Measurements from ENCODE around the gene EEPD1. TPM values are rescaled to one million over a fixed set of nuclear protein-coding genes. Genes with fewer than 3 reads are reported as not detected.
"Not testable (repeated sequence)": the region's sequence is repeated elsewhere in the genome, so short reads cannot be mapped to it uniquely, and the experiment has no call there.

EEPD1 gene
- total RNA-seq, 1 donor = 9.0 TPM

GRCh38 chr7:36118344-36118743 is 34.7 kb upstream of the EEPD1 start:
- H3K79me2 ChIP-seq (ENCODE audit: insufficient read depth, low read length) = no peaks in the 10 kb centered on the region
- H3K4me3 ChIP-seq (ENCODE audit: insufficient read depth, low read length) = no peak overlapping the region
- H2AFZ ChIP-seq (ENCODE audit: low read length) = no peak overlapping the region
- DNase-seq (ENCODE audit: insufficient read length, low spot score, missing footprints) = no peak
- no peaks in the 10 kb centered on the region for H3K9me3 ChIP-seq (ENCODE audit: low read depth, low read length)
- peaks cover 3% of the 10 kb centered on the region for H4K20me1 ChIP-seq (ENCODE audit: insufficient read depth, low read length)
- H3K27ac ChIP-seq (ENCODE audit: low read depth, low read length) = no peak overlapping the region
- no peak for TF ChIP-seq CTCF (IDR thresholded peaks at IDR 0.05; ENCODE audit: extremely low read depth, low read depth, low read length)
- no peaks in the 10 kb centered on the region for H3K36me3 ChIP-seq (ENCODE audit: insufficient read depth, low read length)
- H3K27me3 ChIP-seq (ENCODE audit: insufficient read depth, low read length) = no peaks in the 10 kb centered on the region
- H3K4me1 ChIP-seq (ENCODE audit: insufficient read depth, low read length) = peaks cover 52% of the 10 kb centered on the region
- H3K4me2 ChIP-seq (ENCODE audit: insufficient read depth, low read length) = no peak overlapping the region

- Histone ChIP-seq H3K9me3 (ENCODE audit: low read depth, low read length) (no peaks in the 10 kb centered on the region), H3K79me2 (ENCODE audit: insufficient read depth, low read length) (no peaks in the 10 kb centered on the region), H3K27ac (ENCODE audit: low read depth, low read length) (peak overlapping the region; percentile 56), H3K27me3 (ENCODE audit: insufficient read depth, low read length) (no peaks in the 10 kb centered on the region), H3K4me3 (ENCODE audit: insufficient read depth, low read length) (no peak overlapping the region), H4K20me1 (ENCODE audit: insufficient read depth, low read length) (peaks cover 3% of the 10 kb centered on the region), H3K36me3 (ENCODE audit: insufficient read depth, low read length) (no peaks in the 10 kb centered on the region), H2AFZ (ENCODE audit: low read length) (no peak overlapping the region), H3K4me2 (ENCODE audit: insufficient read depth, low read length) (peak overlapping the region; percentile 51), H3K4me1 (ENCODE audit: insufficient read depth, low read length) (peaks cover 52% of the 10 kb centered on the region)
- no peak for TF ChIP-seq CTCF (IDR thresholded peaks at IDR 0.05; ENCODE audit: extremely low read depth, low read depth, low read length)
- peak; percentile 66 for DNase-seq (ENCODE audit: insufficient read length, low spot score, missing footprints)
Observed at GRCh38 chr7:36119005-36119706, 33.9 kb upstream of the EEPD1 start.

- not testable (repeated sequence) for DNase-seq (ENCODE audit: insufficient read length, low spot score, missing footprints); H3K27ac ChIP-seq (ENCODE audit: low read depth, low read length); H2AFZ ChIP-seq (ENCODE audit: low read length); H3K79me2 ChIP-seq (ENCODE audit: insufficient read depth, low read length); H3K4me2 ChIP-seq (ENCODE audit: insufficient read depth, low read length); H3K9me3 ChIP-seq (ENCODE audit: low read depth, low read length); H3K4me3 ChIP-seq (ENCODE audit: insufficient read depth, low read length); H3K36me3 ChIP-seq (ENCODE audit: insufficient read depth, low read length); H3K27me3 ChIP-seq (ENCODE audit: insufficient read depth, low read length); H4K20me1 ChIP-seq (ENCODE audit: insufficient read depth, low read length)
- peaks cover 49% of the 10 kb centered on the region for H3K4me1 ChIP-seq (ENCODE audit: insufficient read depth, low read length)
Observed at GRCh38 chr7:36119983-36120646, 32.9 kb upstream of the EEPD1 start.

- not testable (repeated sequence) for H4K20me1 ChIP-seq (ENCODE audit: insufficient read depth, low read length); H3K4me1 ChIP-seq (ENCODE audit: insufficient read depth, low read length); DNase-seq (ENCODE audit: insufficient read length, low spot score, missing footprints); H3K9me3 ChIP-seq (ENCODE audit: low read depth, low read length); H3K4me2 ChIP-seq (ENCODE audit: insufficient read depth, low read length); H3K36me3 ChIP-seq (ENCODE audit: insufficient read depth, low read length); H3K27ac ChIP-seq (ENCODE audit: low read depth, low read length); H3K27me3 ChIP-seq (ENCODE audit: insufficient read depth, low read length); H3K79me2 ChIP-seq (ENCODE audit: insufficient read depth, low read length); H2AFZ ChIP-seq (ENCODE audit: low read length); H3K4me3 ChIP-seq (ENCODE audit: insufficient read depth, low read length)
Observed at GRCh38 chr7:36125630-36126029, 27.4 kb upstream of the EEPD1 start.
